Neural progenitor cell (in vitro differentiated cells): ENCODE measurements around the gene NDFIP1.

Experiments
- EZH2 ChIP-seq: fragments of 200-600 bp; sonication (generic); IDR thresholded peaks from 2 replicates; pipeline ENCODE4 v1.6.1; 2017; ENCODE audit warnings: antibody characterized with exemption, mild to moderate bottlenecking, moderate library complexity
- EZH2phosphoT487 ChIP-seq: fragments of 200-600 bp; sonication (generic); IDR thresholded peaks from 2 replicates; pipeline ENCODE4 v1.6.1; 2017; ENCODE audit warnings: antibody characterized with exemption
- TF ChIP-seq, protein P1 (sequence below): fragments of 200-600 bp; sonication (generic); IDR thresholded peaks from 2 replicates; pipeline ENCODE4 v1.5.1; 2017; ENCODE audit warnings: antibody characterized with exemption, mild to moderate bottlenecking

DNA sequence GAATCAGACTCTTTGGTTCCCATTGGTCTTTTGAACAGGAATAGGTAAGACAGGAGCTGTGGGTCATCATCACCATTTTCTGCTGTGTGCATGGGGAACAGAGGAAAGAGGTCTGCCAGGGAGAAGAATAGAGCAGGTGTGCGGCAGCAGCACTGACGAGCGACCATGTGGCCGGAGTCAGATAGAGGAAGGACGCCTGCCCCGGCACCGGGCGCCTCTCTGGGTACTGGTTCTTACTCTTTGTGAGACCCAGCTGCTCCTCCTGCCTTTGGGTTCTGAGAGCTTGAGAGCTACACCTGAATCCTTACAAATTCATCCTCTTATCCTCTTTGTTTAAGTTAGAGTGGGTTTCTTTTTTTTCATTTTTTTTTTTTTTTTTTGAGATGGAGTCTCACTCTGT, 90.8 kb downstream of the NDFIP1 start:
- TF ChIP-seq, protein P1, sequence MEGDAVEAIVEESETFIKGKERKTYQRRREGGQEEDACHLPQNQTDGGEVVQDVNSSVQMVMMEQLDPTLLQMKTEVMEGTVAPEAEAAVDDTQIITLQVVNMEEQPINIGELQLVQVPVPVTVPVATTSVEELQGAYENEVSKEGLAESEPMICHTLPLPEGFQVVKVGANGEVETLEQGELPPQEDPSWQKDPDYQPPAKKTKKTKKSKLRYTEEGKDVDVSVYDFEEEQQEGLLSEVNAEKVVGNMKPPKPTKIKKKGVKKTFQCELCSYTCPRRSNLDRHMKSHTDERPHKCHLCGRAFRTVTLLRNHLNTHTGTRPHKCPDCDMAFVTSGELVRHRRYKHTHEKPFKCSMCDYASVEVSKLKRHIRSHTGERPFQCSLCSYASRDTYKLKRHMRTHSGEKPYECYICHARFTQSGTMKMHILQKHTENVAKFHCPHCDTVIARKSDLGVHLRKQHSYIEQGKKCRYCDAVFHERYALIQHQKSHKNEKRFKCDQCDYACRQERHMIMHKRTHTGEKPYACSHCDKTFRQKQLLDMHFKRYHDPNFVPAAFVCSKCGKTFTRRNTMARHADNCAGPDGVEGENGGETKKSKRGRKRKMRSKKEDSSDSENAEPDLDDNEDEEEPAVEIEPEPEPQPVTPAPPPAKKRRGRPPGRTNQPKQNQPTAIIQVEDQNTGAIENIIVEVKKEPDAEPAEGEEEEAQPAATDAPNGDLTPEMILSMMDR: no peak
- no peak for TF ChIP-seq EZH2phosphoT487
- TF ChIP-seq EZH2: no peak
